Muscle of leg (tissue), 11 donors: ENCODE measurements around the gene FAM234B. TPM values are rescaled to one million over a fixed set of nuclear protein-coding genes. Genes with fewer than 3 reads are reported as not detected.
"Not testable (repeated sequence)": the region's sequence is repeated elsewhere in the genome, so short reads cannot be mapped to it uniquely, and the experiment has no call there.

ENCODE experiments used
- DNase-seq: peaks from one replicate; pipeline ENCODE4 v3.0.0; 2013
- H3K27ac ChIP-seq: one replicate; pipeline ENCODE4 v1.5.1; 2013; ENCODE audit warnings: mild to moderate bottlenecking, low read length, control low read depth
- H3K27me3 ChIP-seq: one replicate; pipeline ENCODE4 v1.6.1; 2013; ENCODE audit warnings: low read length; ENCODE audit not compliant: control insufficient read depth, insufficient read depth
- H3K36me3 ChIP-seq: one replicate; pipeline ENCODE4 v1.6.1; 2013; ENCODE audit warnings: low read length; ENCODE audit not compliant: control insufficient read depth, insufficient read depth
- H3K4me1 ChIP-seq: one replicate; pipeline ENCODE4 v1.6.1; 2013; ENCODE audit warnings: low read length; ENCODE audit not compliant: control insufficient read depth, insufficient read depth
- H3K4me3 ChIP-seq: one replicate; pipeline ENCODE4 v1.5.1; 2013; ENCODE audit warnings: low read length, control low read depth
- H3K9me3 ChIP-seq: replicated peaks from 2 replicates; pipeline ENCODE4 v1.6.1; 2013; ENCODE audit warnings: low read depth, low read length; ENCODE audit not compliant: control insufficient read depth
- WGBS: methylation state at CpG from one replicate; pipeline ENCODE4 v1.1.5; 2013; ENCODE audit warnings: missing lambda C conversion rate; ENCODE audit not compliant: insufficient coverage; 5-methylcytosine and 5-hydroxymethylcytosine counted together
- polyA plus RNA-seq, 8 donors: library from polyadenylated mRNA; unstranded; fragments of 120-200 nt; gene quantifications; one replicate each; pipeline versions ENCODE4 v1.2.1 to v1.2.3, GENCODE V29; 2013; ENCODE audit warnings: inconsistent platforms in 1 of 8, low replicate concordance in 1 of 8; ENCODE audit not compliant: insufficient read length in 8 of 8, insufficient read depth in 1 of 8
- total RNA-seq: library from RNA; stranded (reverse); fragments of 120-200 nt; gene quantifications from one replicate; pipeline ENCODE4 v1.2.4, GENCODE V29; 2013

The FAM234B gene
- total and polyA plus RNA-seq, 9 donors: 2.8 to 7.2 (median 5.0) TPM

DNA sequence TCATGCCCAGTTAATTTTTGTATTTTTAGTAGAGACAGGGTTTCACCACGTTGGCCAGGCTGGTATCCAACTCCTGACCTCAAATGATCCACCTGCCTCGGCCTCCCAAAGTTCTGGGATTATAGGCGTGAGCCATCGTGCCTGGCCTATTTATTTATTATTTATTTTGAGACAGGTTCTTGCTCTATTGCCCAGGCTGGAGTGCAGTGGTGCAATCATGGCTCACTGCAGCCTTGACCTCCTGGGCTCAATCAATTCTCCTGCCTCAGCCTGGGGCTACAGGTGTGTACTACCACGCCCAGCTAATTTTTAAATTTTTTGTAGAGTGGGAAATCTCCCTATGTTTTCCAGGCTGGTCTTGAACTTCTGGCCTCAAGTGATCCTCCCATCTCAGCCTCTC, 8.8 kb upstream of the FAM234B start:
- H3K4me1 ChIP-seq, H3K9me3 ChIP-seq, H3K4me3 ChIP-seq, DNase-seq, H3K36me3 ChIP-seq, H3K27me3 ChIP-seq, H3K27ac ChIP-seq: not testable (repeated sequence)
- WGBS: 100% methylated on average over 2 of the region's 5 CpGs

GRCh38 chr12:13036881-13037280, 7.3 kb upstream of the FAM234B start:
- peaks cover 3% of the 10 kb centered on the region for H3K4me1 ChIP-seq
- no peaks in the 10 kb centered on the region for H3K27me3 ChIP-seq

GRCh38 chr12:13038491-13039161, 5.6 kb upstream of the FAM234B start:
- Histone ChIP-seq H3K36me3 (no peaks in the 10 kb centered on the region), H3K27ac (no peak overlapping the region), H3K27me3 (peaks cover 4% of the 10 kb centered on the region), H3K4me1 (no peaks in the 10 kb centered on the region), H3K9me3 (no peaks in the 10 kb centered on the region), H3K4me3 (no peak overlapping the region)
- WGBS: 61% methylated on average over 3 of the region's 4 CpGs
- no peak for DNase-seq

More at GRCh38 chr12:13036881-13037280, 7.3 kb upstream of the FAM234B start:
- Histone ChIP-seq H3K4me3 (no peak overlapping the region), H3K27ac (no peak overlapping the region), H3K36me3 (no peaks in the 10 kb centered on the region), H3K9me3 (no peaks in the 10 kb centered on the region)
- DNase-seq: no peak
- WGBS: 96% methylated on average over 2 of the region's 3 CpGs

GRCh38 chr12:13039328-13039956, 4.7 kb upstream of the FAM234B start:
- no peaks in the 10 kb centered on the region for H3K36me3 ChIP-seq
- H3K9me3 ChIP-seq: no peaks in the 10 kb centered on the region
- H3K27me3 ChIP-seq: peaks cover 4% of the 10 kb centered on the region
- H3K27ac ChIP-seq: no peak overlapping the region
- no peak overlapping the region for H3K4me3 ChIP-seq
- no peak for DNase-seq
- peaks cover 4% of the 10 kb centered on the region for H3K4me1 ChIP-seq
- WGBS: 58% methylated on average over 3 of the region's 5 CpGs

DNA sequence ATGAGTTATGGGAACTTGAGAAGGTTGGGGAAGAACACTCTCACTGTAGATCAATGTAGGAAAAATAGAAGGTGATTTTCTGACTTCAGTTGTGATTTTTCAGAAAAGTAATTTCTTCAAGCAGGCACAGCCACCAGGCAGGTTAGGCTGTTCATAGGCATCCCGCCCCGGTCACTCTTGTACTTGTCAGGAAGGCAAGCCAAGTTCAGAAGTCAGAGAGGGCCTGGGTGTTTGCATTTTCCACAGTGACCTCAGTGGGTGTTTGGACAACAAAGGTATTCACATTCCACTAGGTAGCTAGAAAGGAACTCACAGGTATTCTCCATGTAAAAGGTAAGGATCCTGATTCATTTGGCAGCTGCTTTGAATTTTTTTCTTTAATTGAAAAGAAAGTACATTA, 3.0 kb upstream of the FAM234B start:
- Histone ChIP-seq H3K27me3 (peaks cover 4% of the 10 kb centered on the region), H3K4me3 (no peak overlapping the region), H3K36me3 (no peaks in the 10 kb centered on the region), H3K9me3 (no peaks in the 10 kb centered on the region), H3K4me1 (peaks cover 7% of the 10 kb centered on the region), H3K27ac (no peak overlapping the region)
- 100% methylated on average over 1 of the region's 2 CpGs for WGBS
- DNase-seq: no peak

DNA sequence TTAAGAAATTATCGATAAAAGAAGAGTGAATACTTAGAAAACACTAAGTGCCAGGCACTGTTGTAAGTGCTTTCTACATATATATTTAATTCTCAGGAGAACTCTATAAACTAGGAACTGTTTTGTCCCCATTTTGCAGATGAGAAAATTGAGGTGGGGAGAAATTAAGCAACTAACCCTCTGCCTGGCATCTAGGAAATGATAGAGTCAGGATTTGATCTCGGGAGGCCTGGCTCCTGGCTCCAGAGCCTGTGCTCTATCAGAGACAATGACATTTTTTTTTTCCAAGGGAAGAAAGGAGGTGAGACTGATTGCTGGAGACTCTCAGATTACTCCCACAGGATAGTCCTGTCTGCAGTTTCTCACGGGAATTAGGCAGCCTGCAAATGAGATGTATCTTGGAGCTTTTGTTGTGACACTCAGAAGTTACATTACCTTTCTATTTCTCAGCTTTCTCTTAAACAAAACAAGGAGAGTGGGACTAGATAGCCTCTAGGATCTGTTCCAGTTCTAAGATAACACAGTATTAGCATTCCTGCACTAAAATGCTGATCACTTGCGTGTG, 1.4 kb upstream of the FAM234B start:
- WGBS: 64% methylated on average over 1 of the region's 4 CpGs
- no peak for DNase-seq

GRCh38 chr12:13044906-13045299, 722 bp downstream of the FAM234B start:
- 0% methylated on average over 2 of the region's 5 CpGs for WGBS
- DNase-seq: peak; percentile 43
- peaks cover 7% of the 10 kb centered on the region for H3K4me1 ChIP-seq
- H3K27ac ChIP-seq: no peak overlapping the region
- H3K4me3 ChIP-seq: peak overlapping the region; percentile 94
- no peaks in the 10 kb centered on the region for H3K36me3 ChIP-seq
- no peaks in the 10 kb centered on the region for H3K9me3 ChIP-seq
- H3K27me3 ChIP-seq: peaks cover 4% of the 10 kb centered on the region

More for the DNA sequence above, 1.4 kb upstream of the FAM234B start:
- no peak overlapping the region for H3K27ac ChIP-seq
- no peaks in the 10 kb centered on the region for H3K36me3 ChIP-seq
- peaks cover 7% of the 10 kb centered on the region for H3K4me1 ChIP-seq
- no peaks in the 10 kb centered on the region for H3K9me3 ChIP-seq
- H3K4me3 ChIP-seq: no peak overlapping the region
- peaks cover 4% of the 10 kb centered on the region for H3K27me3 ChIP-seq

DNA sequence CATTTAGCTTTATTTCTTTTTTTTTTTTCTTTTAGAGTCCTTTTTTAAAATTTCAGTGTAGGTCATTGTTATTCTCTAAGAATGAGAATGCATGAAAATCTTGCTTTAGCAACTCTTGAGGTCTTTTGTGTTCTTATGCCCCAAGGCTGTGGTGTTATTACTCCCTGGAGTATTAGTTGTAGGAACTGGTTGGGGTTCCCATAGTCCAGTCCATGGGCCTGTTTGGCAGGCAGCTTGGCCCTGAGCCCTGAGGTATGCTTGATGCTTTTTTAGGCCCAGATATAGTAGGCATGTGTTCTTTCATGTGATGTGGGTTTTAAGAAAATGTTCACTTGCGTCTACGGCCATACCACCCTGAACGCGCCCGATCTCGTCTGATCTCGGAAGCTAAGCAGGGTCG, 1.6 kb downstream of the FAM234B start:
- Histone ChIP-seq H3K9me3 (no peaks in the 10 kb centered on the region), H3K4me3 (no peak overlapping the region), H3K27ac (no peak overlapping the region), H3K36me3 (no peaks in the 10 kb centered on the region), H3K4me1 (peaks cover 7% of the 10 kb centered on the region), H3K27me3 (peaks cover 4% of the 10 kb centered on the region)
- no peak for DNase-seq
- no CpG with 5 or more reads among the region's 8 CpGs for WGBS

DNA sequence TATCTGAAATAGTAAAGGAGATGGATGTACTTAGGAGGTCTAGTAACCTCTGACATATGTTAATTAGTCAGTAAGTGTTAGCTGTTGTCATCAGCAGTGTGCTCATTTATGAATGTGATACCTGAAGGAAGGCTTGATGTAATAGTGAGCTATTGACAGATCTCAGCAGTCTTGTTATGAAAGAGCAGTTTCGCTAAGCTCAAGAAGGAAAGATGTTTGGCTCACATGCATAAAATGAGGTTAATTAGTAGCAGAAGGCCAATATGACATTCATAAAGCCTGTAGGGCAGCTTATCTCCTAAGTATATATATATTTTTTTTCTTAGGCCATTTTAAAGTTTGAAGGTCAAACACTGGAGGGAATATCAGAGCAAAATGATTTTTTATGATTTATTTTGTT, 2.8 kb downstream of the FAM234B start:
- H3K4me1 ChIP-seq: peaks cover 7% of the 10 kb centered on the region
- DNase-seq: no peak
- H3K36me3 ChIP-seq: no peaks in the 10 kb centered on the region
- H3K4me3 ChIP-seq: no peak overlapping the region
- 80% methylated on average over 1 of the region's 1 CpG for WGBS
- no peaks in the 10 kb centered on the region for H3K9me3 ChIP-seq
- peaks cover 4% of the 10 kb centered on the region for H3K27me3 ChIP-seq
- no peak overlapping the region for H3K27ac ChIP-seq

DNA sequence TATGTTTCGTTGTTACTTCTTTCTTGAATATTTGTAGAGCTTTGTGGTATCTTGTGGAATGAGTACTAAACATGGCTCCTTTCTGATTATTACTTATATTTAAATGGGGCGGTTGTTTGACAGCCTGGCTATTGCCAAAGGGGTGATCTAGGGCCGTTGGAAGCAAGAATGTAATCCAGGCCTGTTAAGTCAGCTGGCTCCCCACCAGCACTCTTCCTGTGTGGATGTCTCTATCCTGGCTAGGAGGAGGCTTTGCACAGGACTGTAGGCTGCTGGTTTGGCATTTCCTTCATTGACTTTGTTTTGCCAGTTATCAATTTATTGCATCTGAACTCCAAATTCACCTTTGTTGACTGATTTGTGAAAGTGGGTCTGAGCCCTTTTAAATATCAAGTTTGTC, 5.6 kb downstream of the FAM234B start:
- WGBS: no CpG with 5 or more reads among the region's 3 CpGs

More for the DNA sequence above, 5.6 kb downstream of the FAM234B start:
- Histone ChIP-seq H3K4me1 (peaks cover 2% of the 10 kb centered on the region), H3K9me3 (no peaks in the 10 kb centered on the region), H3K4me3 (no peak overlapping the region), H3K27ac (no peak overlapping the region), H3K27me3 (no peaks in the 10 kb centered on the region), H3K36me3 (no peaks in the 10 kb centered on the region)
- no peak for DNase-seq
